K562 (cell line): Measurements from ENCODE around the gene TMEM187. TPM values are rescaled to one million over a fixed set of nuclear protein-coding genes. Genes with fewer than 3 reads are reported as not detected.

Experiments used
- CBX3 ChIP-seq, 2 experiments: IDR thresholded peaks; 1 replicate in 1 of 2; 2 replicates in 1 of 2; pipeline ENCODE4 v1.6.1; 2012; ENCODE audit warnings: inconsistent platforms in 2 of 2, low read length in 2 of 2, borderline replicate concordance in 1 of 2, control low read depth in 1 of 2
- DMBX1 ChIP-seq: fragments of 250-450 bp; sonication (Bioruptor Pico); IDR thresholded peaks from 2 replicates; pipeline ENCODE4 v1.8.0; 2022; ENCODE audit warnings: inconsistent platforms, mild to moderate bottlenecking, moderate library complexity, borderline replicate concordance
- ELF4 ChIP-seq: fragments of 450-650 bp; formaldehyde crosslinking; IDR thresholded peaks from 2 replicates; pipeline ENCODE4 v1.4.0; 2022; ENCODE audit warnings: missing genetic modification characterization
- HOXB6 ChIP-seq: fragments of 250-450 bp; sonication (Bioruptor Pico); IDR thresholded peaks from 2 replicates; pipeline ENCODE4 v1.5.1; 2022; ENCODE audit warnings: mild to moderate bottlenecking, borderline replicate concordance
- MAX ChIP-seq: sonication (generic); formaldehyde crosslinking; IDR thresholded peaks from 2 replicates; pipeline ENCODE4 v1.9.0; 2022; ENCODE audit warnings: mild to moderate bottlenecking, missing genetic modification reagents
- NCOA1 ChIP-seq: fragments of 450-650 bp; IDR thresholded peaks from 2 replicates; pipeline ENCODE4 v1.6.1; 2016; ENCODE audit warnings: low read depth
- RB1 ChIP-seq: fragments of 450-650 bp; IDR thresholded peaks from 2 replicates; pipeline ENCODE4 v1.6.1; 2017; ENCODE audit warnings: low read depth, mild to moderate bottlenecking
- SUPT5H ChIP-seq: fragments of 450-650 bp; IDR thresholded peaks from 2 replicates; pipeline ENCODE4 v1.6.1; 2016
- ZFX ChIP-seq: sonication (generic); formaldehyde crosslinking; IDR thresholded peaks from 2 replicates; pipeline ENCODE4 v1.8.0; 2022; ENCODE audit warnings: mild to moderate bottlenecking, missing genetic modification reagents, moderate library complexity
- ZNF143 ChIP-seq: sonication (generic); formaldehyde crosslinking; IDR thresholded peaks from 2 replicates; pipeline ENCODE4 v1.9.0; 2022; ENCODE audit warnings: mild to moderate bottlenecking, missing genetic modification reagents
- polyA plus RNA-seq, 8 experiments: library from polyadenylated mRNA; depleted of rRNA in 4 of 8; stranded (reverse) in 5 of 8; unstranded in 3 of 8; fragments of >200 nt; fragmentation: Nextera tagmentation in 2 of 8; fragmentation: Illumina TruSeq in 1 of 8; extraction: Ambion mirVana in 2 of 8; extraction: Trizol in 1 of 8; gene quantifications; 2 replicates each; pipeline versions ENCODE4 v1.2.1 to v1.2.3, GENCODE V29; 2011 to 2014; ENCODE audit warnings: inconsistent platforms in 1 of 8, missing spikeins in 1 of 8
- total RNA-seq, 7 experiments: library from RNA; depleted of rRNA in 6 of 7; stranded (reverse); fragments of >200 nt in 6 of 7; fragmentation: Illumina TruSeq in 2 of 7; extraction: Trizol in 2 of 7; gene quantifications; 2 replicates each; pipeline versions ENCODE4 v1.2.1 to v1.2.3, GENCODE V29; 2011 to 2021; ENCODE audit warnings: low replicate concordance in 1 of 7
- TF ChIP-seq, protein P1 (sequence below): IDR thresholded peaks from 3 replicates; pipeline ENCODE4 v1.6.1; 2011; ENCODE audit warnings: borderline replicate concordance, mild to moderate bottlenecking, moderate library complexity; ENCODE audit not compliant: insufficient read length; ENCODE audit errors: extremely low read depth
- TF ChIP-seq, protein P2 (sequence below), 2 experiments: IDR thresholded peaks; 2 replicates each; pipeline ENCODE4 v1.6.1; 2011; ENCODE audit warnings: borderline replicate concordance in 1 of 2, control low read depth in 1 of 2, low read depth in 1 of 2, low read length in 1 of 2, mild to moderate bottlenecking in 1 of 2, mixed read lengths in 1 of 2, moderate library complexity in 1 of 2; ENCODE audit not compliant: insufficient read depth in 1 of 2, insufficient read length in 1 of 2, poor library complexity in 1 of 2, severe bottlenecking in 1 of 2; ENCODE audit errors: extremely low read depth in 1 of 2
- TF ChIP-seq, protein P3 (sequence below): sonication (generic); formaldehyde crosslinking; IDR thresholded peaks from 2 replicates; pipeline ENCODE4 v1.8.0; 2023; ENCODE audit warnings: missing genetic modification reagents, mild to moderate bottlenecking, borderline replicate concordance
- TF ChIP-seq, protein P4 (sequence below): fragments of 250-450 bp; sonication (Bioruptor Pico); IDR thresholded peaks from 2 replicates; pipeline ENCODE4 v1.8.0; 2022; ENCODE audit warnings: inconsistent platforms

TMEM187 gene
- total and polyA plus RNA-seq, 9 of the 15 experiments (the other 6 are each of a cell fraction or from before 2014, with no cell fraction given) = 0.13 to 6.4 (median 1.6) TPM

- TF ChIP-seq, protein P1, sequence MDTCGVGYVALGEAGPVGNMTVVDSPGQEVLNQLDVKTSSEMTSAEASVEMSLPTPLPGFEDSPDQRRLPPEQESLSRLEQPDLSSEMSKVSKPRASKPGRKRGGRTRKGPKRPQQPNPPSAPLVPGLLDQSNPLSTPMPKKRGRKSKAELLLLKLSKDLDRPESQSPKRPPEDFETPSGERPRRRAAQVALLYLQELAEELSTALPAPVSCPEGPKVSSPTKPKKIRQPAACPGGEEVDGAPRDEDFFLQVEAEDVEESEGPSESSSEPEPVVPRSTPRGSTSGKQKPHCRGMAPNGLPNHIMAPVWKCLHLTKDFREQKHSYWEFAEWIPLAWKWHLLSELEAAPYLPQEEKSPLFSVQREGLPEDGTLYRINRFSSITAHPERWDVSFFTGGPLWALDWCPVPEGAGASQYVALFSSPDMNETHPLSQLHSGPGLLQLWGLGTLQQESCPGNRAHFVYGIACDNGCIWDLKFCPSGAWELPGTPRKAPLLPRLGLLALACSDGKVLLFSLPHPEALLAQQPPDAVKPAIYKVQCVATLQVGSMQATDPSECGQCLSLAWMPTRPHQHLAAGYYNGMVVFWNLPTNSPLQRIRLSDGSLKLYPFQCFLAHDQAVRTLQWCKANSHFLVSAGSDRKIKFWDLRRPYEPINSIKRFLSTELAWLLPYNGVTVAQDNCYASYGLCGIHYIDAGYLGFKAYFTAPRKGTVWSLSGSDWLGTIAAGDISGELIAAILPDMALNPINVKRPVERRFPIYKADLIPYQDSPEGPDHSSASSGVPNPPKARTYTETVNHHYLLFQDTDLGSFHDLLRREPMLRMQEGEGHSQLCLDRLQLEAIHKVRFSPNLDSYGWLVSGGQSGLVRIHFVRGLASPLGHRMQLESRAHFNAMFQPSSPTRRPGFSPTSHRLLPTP = no peak
- TF ChIP-seq ZFX (CRISPR knock-in tag) (peak; percentile 65), CBX3 (IDR thresholded peaks at IDR 0.05; ENCODE audit: borderline replicate concordance in 1 of 2, low read length in 2 of 2) (0 out of 3 replicates have a peak, but pooled peaks of 1 of the 2 experiments have one; percentile 25), HOXB6 (no peak), SUPT5H (0 out of 2 replicates have a peak, but pooled peaks have one; percentile 17), DMBX1 (CRISPR knock-in tag) (0 out of 2 replicates have a peak, but pooled peaks have one; percentile 37), NCOA1 (no peak), ELF4 (CRISPR knock-in tag) (no peak), ZNF143 (CRISPR knock-in tag) (peak; percentile 69), RB1 (peak; percentile 94), MAX (CRISPR knock-in tag) (no peak)
- TF ChIP-seq, protein P2, sequence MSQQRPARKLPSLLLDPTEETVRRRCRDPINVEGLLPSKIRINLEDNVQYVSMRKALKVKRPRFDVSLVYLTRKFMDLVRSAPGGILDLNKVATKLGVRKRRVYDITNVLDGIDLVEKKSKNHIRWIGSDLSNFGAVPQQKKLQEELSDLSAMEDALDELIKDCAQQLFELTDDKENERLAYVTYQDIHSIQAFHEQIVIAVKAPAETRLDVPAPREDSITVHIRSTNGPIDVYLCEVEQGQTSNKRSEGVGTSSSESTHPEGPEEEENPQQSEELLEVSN (IDR thresholded peaks at IDR 0.05; ENCODE audit: borderline replicate concordance in 1 of 2, extremely low read depth in 1 of 2, insufficient read depth in 1 of 2, insufficient read length in 1 of 2, low read depth in 1 of 2, low read length in 1 of 2, poor library complexity in 1 of 2, severe bottlenecking in 1 of 2) = peak in 1 of 2 experiments; percentile 71
- TF ChIP-seq, protein P3, sequence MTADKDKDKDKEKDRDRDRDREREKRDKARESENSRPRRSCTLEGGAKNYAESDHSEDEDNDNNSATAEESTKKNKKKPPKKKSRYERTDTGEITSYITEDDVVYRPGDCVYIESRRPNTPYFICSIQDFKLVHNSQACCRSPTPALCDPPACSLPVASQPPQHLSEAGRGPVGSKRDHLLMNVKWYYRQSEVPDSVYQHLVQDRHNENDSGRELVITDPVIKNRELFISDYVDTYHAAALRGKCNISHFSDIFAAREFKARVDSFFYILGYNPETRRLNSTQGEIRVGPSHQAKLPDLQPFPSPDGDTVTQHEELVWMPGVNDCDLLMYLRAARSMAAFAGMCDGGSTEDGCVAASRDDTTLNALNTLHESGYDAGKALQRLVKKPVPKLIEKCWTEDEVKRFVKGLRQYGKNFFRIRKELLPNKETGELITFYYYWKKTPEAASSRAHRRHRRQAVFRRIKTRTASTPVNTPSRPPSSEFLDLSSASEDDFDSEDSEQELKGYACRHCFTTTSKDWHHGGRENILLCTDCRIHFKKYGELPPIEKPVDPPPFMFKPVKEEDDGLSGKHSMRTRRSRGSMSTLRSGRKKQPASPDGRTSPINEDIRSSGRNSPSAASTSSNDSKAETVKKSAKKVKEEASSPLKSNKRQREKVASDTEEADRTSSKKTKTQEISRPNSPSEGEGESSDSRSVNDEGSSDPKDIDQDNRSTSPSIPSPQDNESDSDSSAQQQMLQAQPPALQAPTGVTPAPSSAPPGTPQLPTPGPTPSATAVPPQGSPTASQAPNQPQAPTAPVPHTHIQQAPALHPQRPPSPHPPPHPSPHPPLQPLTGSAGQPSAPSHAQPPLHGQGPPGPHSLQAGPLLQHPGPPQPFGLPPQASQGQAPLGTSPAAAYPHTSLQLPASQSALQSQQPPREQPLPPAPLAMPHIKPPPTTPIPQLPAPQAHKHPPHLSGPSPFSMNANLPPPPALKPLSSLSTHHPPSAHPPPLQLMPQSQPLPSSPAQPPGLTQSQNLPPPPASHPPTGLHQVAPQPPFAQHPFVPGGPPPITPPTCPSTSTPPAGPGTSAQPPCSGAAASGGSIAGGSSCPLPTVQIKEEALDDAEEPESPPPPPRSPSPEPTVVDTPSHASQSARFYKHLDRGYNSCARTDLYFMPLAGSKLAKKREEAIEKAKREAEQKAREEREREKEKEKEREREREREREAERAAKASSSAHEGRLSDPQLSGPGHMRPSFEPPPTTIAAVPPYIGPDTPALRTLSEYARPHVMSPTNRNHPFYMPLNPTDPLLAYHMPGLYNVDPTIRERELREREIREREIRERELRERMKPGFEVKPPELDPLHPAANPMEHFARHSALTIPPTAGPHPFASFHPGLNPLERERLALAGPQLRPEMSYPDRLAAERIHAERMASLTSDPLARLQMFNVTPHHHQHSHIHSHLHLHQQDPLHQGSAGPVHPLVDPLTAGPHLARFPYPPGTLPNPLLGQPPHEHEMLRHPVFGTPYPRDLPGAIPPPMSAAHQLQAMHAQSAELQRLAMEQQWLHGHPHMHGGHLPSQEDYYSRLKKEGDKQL (CRISPR knock-in tag) = no peak
- TF ChIP-seq, protein P4, sequence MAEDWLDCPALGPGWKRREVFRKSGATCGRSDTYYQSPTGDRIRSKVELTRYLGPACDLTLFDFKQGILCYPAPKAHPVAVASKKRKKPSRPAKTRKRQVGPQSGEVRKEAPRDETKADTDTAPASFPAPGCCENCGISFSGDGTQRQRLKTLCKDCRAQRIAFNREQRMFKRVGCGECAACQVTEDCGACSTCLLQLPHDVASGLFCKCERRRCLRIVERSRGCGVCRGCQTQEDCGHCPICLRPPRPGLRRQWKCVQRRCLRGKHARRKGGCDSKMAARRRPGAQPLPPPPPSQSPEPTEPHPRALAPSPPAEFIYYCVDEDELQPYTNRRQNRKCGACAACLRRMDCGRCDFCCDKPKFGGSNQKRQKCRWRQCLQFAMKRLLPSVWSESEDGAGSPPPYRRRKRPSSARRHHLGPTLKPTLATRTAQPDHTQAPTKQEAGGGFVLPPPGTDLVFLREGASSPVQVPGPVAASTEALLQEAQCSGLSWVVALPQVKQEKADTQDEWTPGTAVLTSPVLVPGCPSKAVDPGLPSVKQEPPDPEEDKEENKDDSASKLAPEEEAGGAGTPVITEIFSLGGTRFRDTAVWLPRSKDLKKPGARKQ (CRISPR knock-in tag) = 0 out of 2 replicates have a peak, but pooled peaks have one; percentile 26
Measured at GRCh38 chrX:153947009-153947769, 25.4 kb upstream of the TMEM187 start (continued).
